HepG2 (cell line): ENCODE measurements around the gene VKORC1. TPM values are rescaled to one million over a fixed set of nuclear protein-coding genes. Genes with fewer than 3 reads are reported as not detected.

ENCODE experiments used
- FOXC1 ChIP-seq: sonication (generic); formaldehyde crosslinking; IDR thresholded peaks from 2 replicates; pipeline ENCODE4 v1.8.0; 2022; ENCODE audit warnings: mild to moderate bottlenecking, missing genetic modification reagents, borderline replicate concordance
- GTF2F1 ChIP-seq: fragments of 150-350 bp; IDR thresholded peaks from 2 replicates; pipeline ENCODE4 v1.6.1; 2014; ENCODE audit warnings: low read length
- HIVEP1 ChIP-seq: sonication (generic); formaldehyde crosslinking; IDR thresholded peaks from 2 replicates; pipeline ENCODE4 v1.4.0; 2020; ENCODE audit warnings: mild to moderate bottlenecking, missing genetic modification reagents
- MNT ChIP-seq: fragments of 450-650 bp; IDR thresholded peaks from 2 replicates; pipeline ENCODE4 v1.6.1; 2016
- NFKB2 ChIP-seq: sonication (generic); formaldehyde crosslinking; IDR thresholded peaks from 2 replicates; pipeline ENCODE4 v1.4.0; 2020; ENCODE audit warnings: missing genetic modification reagents, borderline replicate concordance
- RARG ChIP-seq: sonication (generic); formaldehyde crosslinking; IDR thresholded peaks from 2 replicates; pipeline ENCODE4 v1.4.0; 2020; ENCODE audit warnings: low read depth, mild to moderate bottlenecking, missing genetic modification reagents
- ZBTB3 ChIP-seq: sonication (generic); formaldehyde crosslinking; IDR thresholded peaks from 2 replicates; pipeline ENCODE4 v1.4.0; 2020; ENCODE audit warnings: low read depth, mild to moderate bottlenecking, moderate library complexity, missing genetic modification reagents, borderline replicate concordance
- ZHX1 ChIP-seq: sonication (generic); formaldehyde crosslinking; IDR thresholded peaks from 2 replicates; pipeline ENCODE4 v1.8.1; 2022; ENCODE audit warnings: low read depth, mild to moderate bottlenecking, missing genetic modification reagents
- ZNF383 ChIP-seq: sonication (generic); formaldehyde crosslinking; IDR thresholded peaks from 2 replicates; pipeline ENCODE4 v1.4.0; 2020; ENCODE audit warnings: missing genetic modification reagents, mild to moderate bottlenecking, borderline replicate concordance
- ZNF549 ChIP-seq: sonication (generic); formaldehyde crosslinking; IDR thresholded peaks from 2 replicates; pipeline ENCODE4 v1.5.0; 2020; ENCODE audit warnings: missing genetic modification reagents
- ZNF597 ChIP-seq: sonication (generic); formaldehyde crosslinking; IDR thresholded peaks from 2 replicates; pipeline ENCODE4 v1.5.0; 2020; ENCODE audit warnings: missing genetic modification reagents
- ZNF609 ChIP-seq: sonication (generic); formaldehyde crosslinking; IDR thresholded peaks from 2 replicates; pipeline ENCODE4 v1.4.0; 2020; ENCODE audit warnings: mild to moderate bottlenecking, missing genetic modification reagents, borderline replicate concordance
- ZNF775 ChIP-seq: sonication (generic); formaldehyde crosslinking; IDR thresholded peaks from 2 replicates; pipeline ENCODE4 v1.4.0; 2020; ENCODE audit warnings: missing genetic modification reagents, mild to moderate bottlenecking, moderate library complexity, borderline replicate concordance
- polyA plus RNA-seq, 8 experiments: library from polyadenylated mRNA; depleted of rRNA in 3 of 8; stranded (reverse) in 7 of 8; unstranded in 1 of 8; fragments of >200 nt; fragmentation: Illumina TruSeq in 4 of 8; extraction: Trizol in 4 of 8; gene quantifications; 2 replicates each; pipeline versions ENCODE4 v1.2.1 to v1.2.3, GENCODE V29; 2011 to 2016; ENCODE audit warnings: low read depth in 4 of 8, missing spikeins in 1 of 8, mixed read lengths in 1 of 8; ENCODE audit not compliant: insufficient read depth in 1 of 8
- total RNA-seq, 5 experiments: library from RNA; depleted of rRNA; stranded (reverse); fragments of >200 nt; fragmentation: Illumina TruSeq; extraction: Trizol; gene quantifications; 2 replicates each; pipeline ENCODE4 v1.2.3, GENCODE V29; 2016; ENCODE audit warnings: low read depth in 1 of 5

The VKORC1 gene
- total and polyA plus RNA-seq, 2 of the 13 experiments (the other 11 are each of a cell fraction or from before 2014, with no cell fraction given): 141 to 615 TPM

- TF ChIP-seq ZHX1 (CRISPR knock-in tag) (0 out of 2 replicates have a peak, but pooled peaks have one; percentile 15), ZBTB3 (CRISPR knock-in tag) (0 out of 2 replicates have a peak, but pooled peaks have one; percentile 85), NFKB2 (CRISPR knock-in tag) (0 out of 2 replicates have a peak, but pooled peaks have one; percentile 5), FOXC1 (no peak), ZNF549 (no peak), HIVEP1 (no peak), RARG (CRISPR knock-in tag) (no peak), ZNF383 (CRISPR knock-in tag) (peak; percentile 55; the same call in 1 of the 2 replicates), ZNF775 (CRISPR knock-in tag) (0 out of 2 replicates have a peak, but pooled peaks have one; percentile 57), ZNF597 (no peak), MNT (no peak), ZNF609 (CRISPR knock-in tag) (peak; percentile 18; the same call in 1 of the 2 replicates), GTF2F1 (no peak)
Measured at GRCh38 chr16:31094088-31094423, 541 bp downstream of the VKORC1 start (continued).
